Endodermal cell (in vitro differentiated cells): ENCODE data around the gene SCAI. TPM values are rescaled to one million over a fixed set of nuclear protein-coding genes. Genes with fewer than 3 reads are reported as not detected.
"Not testable (repeated sequence)": the region's sequence is repeated elsewhere in the genome, so short reads cannot be mapped to it uniquely, and the experiment has no call there.

Experiments
- DNase-seq: peaks from one replicate; pipeline ENCODE4 v3.0.0-alpha.2; 2017
- H3K27ac ChIP-seq: 2 replicates; pipeline ENCODE4 v1.5.1; 2013; ENCODE audit warnings: mild to moderate bottlenecking, low read depth, low read length, moderate library complexity
- H3K27me3 ChIP-seq: 2 replicates; pipeline ENCODE4 v1.6.1; 2013; ENCODE audit warnings: mild to moderate bottlenecking, low read length, moderate library complexity; ENCODE audit not compliant: insufficient read depth, control insufficient read depth, poor library complexity, severe bottlenecking
- H3K36me3 ChIP-seq: 2 replicates; pipeline ENCODE4 v1.7.0; 2013; ENCODE audit warnings: mild to moderate bottlenecking, low read length, moderate library complexity; ENCODE audit not compliant: control insufficient read depth, insufficient read depth
- H3K4me1 ChIP-seq: one replicate; pipeline ENCODE4 v1.7.0; 2013; ENCODE audit warnings: low read length; ENCODE audit not compliant: control insufficient read depth, insufficient read depth
- H3K4me3 ChIP-seq: 2 replicates; pipeline ENCODE4 v1.5.1; 2013; ENCODE audit warnings: mild to moderate bottlenecking, low read length, moderate library complexity
- H3K9ac ChIP-seq: 2 replicates; pipeline ENCODE4 v1.6.1; 2013; ENCODE audit warnings: mild to moderate bottlenecking, low read length, moderate library complexity; ENCODE audit not compliant: poor library complexity, severe bottlenecking; ENCODE audit errors: extremely low read depth
- H3K9me3 ChIP-seq: 2 replicates; pipeline ENCODE4 v1.6.1; 2013; ENCODE audit warnings: mild to moderate bottlenecking, low read length, moderate library complexity; ENCODE audit not compliant: control insufficient read depth
- H3K27ac Mint-ChIP-seq: 2 replicates; pipeline ENCODE4 v1.8.0; 2020; ENCODE audit warnings: mixed read lengths
- H3K27me3 Mint-ChIP-seq: 2 replicates; pipeline ENCODE4 v1.8.0; 2021; ENCODE audit warnings: mild to moderate bottlenecking, mixed read lengths; ENCODE audit not compliant: insufficient read depth
- H3K36me3 Mint-ChIP-seq: 2 replicates; pipeline ENCODE4 v1.8.0; 2020; ENCODE audit warnings: low read depth, mixed read lengths
- H3K4me1 Mint-ChIP-seq: 2 replicates; pipeline ENCODE4 v1.8.0; 2020; ENCODE audit warnings: mixed read lengths
- H3K4me3 Mint-ChIP-seq: 2 replicates; pipeline ENCODE4 v1.8.0; 2020; ENCODE audit warnings: mild to moderate bottlenecking, moderate library complexity, mixed read lengths
- H3K9me3 Mint-ChIP-seq: 2 replicates; pipeline ENCODE4 v1.8.0; 2020; ENCODE audit warnings: mild to moderate bottlenecking, mixed read lengths
- WGBS, 2 experiments: methylation state at CpG; one replicate each; pipeline versions ENCODE4 v1.1.5 to v1.1.7; 2013; ENCODE audit warnings: missing lambda C conversion rate in 2 of 2, mixed read lengths in 1 of 2; ENCODE audit not compliant: insufficient coverage in 1 of 2, insufficient read length in 1 of 2; 5-methylcytosine and 5-hydroxymethylcytosine counted together
- total RNA-seq, 2 donors: library from RNA; stranded (reverse); fragmentation: NEBNext Ultra II Directional in 1 of 2; extraction: Animal tissue kit (Norgen Biotek cat#: 25700) in 1 of 2; gene quantifications; 2 replicates in 1 of 2; 3 replicates in 1 of 2; pipeline ENCODE4 v1.2.1, GENCODE V29; 2021
- TF ChIP-seq, protein P1 (sequence below): fragments of 200-600 bp; sonication (generic); conservative IDR thresholded peaks from 2 replicates; pipeline ENCODE4 v1.5.0; 2021; ENCODE audit warnings: antibody characterized with exemption, mild to moderate bottlenecking

The SCAI gene
- total RNA-seq, 2 donors from 2014 or later, result 22.9 to 34.7 TPM

- H3K9me3 ChIP-seq, result no peaks in the 10 kb centered on the region
- H3K27me3 ChIP-seq, result no peaks in the 10 kb centered on the region
- peaks cover 6% of the 10 kb centered on the region for H3K4me1 ChIP-seq
- WGBS, 2 experiments, result 92 to 94% methylated on average over 2 of the region's 2 CpGs
- Mint-ChIP-seq H3K36me3 (peaks cover 37% of the 10 kb centered on the region), H3K9me3 (no peaks in the 10 kb centered on the region), H3K4me1 (peaks cover 19% of the 10 kb centered on the region), H3K27ac (no peak overlapping the region), H3K4me3 (no peak overlapping the region), H3K27me3 (no peaks in the 10 kb centered on the region)
- TF ChIP-seq, protein P1, sequence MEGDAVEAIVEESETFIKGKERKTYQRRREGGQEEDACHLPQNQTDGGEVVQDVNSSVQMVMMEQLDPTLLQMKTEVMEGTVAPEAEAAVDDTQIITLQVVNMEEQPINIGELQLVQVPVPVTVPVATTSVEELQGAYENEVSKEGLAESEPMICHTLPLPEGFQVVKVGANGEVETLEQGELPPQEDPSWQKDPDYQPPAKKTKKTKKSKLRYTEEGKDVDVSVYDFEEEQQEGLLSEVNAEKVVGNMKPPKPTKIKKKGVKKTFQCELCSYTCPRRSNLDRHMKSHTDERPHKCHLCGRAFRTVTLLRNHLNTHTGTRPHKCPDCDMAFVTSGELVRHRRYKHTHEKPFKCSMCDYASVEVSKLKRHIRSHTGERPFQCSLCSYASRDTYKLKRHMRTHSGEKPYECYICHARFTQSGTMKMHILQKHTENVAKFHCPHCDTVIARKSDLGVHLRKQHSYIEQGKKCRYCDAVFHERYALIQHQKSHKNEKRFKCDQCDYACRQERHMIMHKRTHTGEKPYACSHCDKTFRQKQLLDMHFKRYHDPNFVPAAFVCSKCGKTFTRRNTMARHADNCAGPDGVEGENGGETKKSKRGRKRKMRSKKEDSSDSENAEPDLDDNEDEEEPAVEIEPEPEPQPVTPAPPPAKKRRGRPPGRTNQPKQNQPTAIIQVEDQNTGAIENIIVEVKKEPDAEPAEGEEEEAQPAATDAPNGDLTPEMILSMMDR, result no peak
- H3K9ac ChIP-seq, result no peak overlapping the region
- H3K36me3 ChIP-seq, result peaks cover 21% of the 10 kb centered on the region
- H3K27ac ChIP-seq, result no peak overlapping the region
- no peak for DNase-seq
- H3K4me3 ChIP-seq, result no peak overlapping the region
Observed at GRCh38 chr9:124972241-124972770, 171.0 kb downstream of the SCAI start.

DNA sequence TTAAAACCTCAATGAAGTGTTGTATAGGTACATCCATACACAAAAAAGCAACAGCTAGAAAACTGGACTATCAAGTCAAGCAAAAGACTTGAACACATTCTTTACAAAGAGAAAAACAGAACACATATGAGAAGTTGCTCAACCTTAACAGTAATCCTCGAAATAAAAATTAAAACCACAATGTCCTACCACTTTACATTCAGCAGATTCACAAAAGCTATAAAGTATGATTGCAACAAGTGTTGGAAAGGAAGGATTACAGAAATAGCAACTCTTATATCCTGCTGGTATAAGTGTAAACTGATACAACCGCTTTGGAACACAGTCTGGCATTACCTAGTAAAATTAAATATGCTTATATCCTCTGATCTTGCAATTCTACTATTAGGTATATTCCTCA lies 173.9 kb downstream of the SCAI start:
- Mint-ChIP-seq H3K27ac (no peak overlapping the region), H3K36me3 (peaks cover 36% of the 10 kb centered on the region), H3K4me1 (peaks cover under 1% of the 10 kb centered on the region), H3K9me3 (no peaks in the 10 kb centered on the region), H3K4me3 (no peak overlapping the region), H3K27me3 (no peaks in the 10 kb centered on the region)
- no peak for DNase-seq
- Histone ChIP-seq H3K9ac (no peak overlapping the region), H3K27me3 (no peaks in the 10 kb centered on the region), H3K4me1 (no peaks in the 10 kb centered on the region), H3K9me3 (no peaks in the 10 kb centered on the region), H3K27ac (no peak overlapping the region), H3K4me3 (no peak overlapping the region), H3K36me3 (peaks cover 21% of the 10 kb centered on the region)
- TF ChIP-seq, protein P1, result no peak
- 83 to 96% methylated on average over 1 to 2 of the region's 2 CpGs for WGBS, 2 experiments

GRCh38 chr9:124968238-124968637 lies 175.1 kb downstream of the SCAI start:
- Histone ChIP-seq H3K9ac (no peak overlapping the region), H3K4me3 (no peak overlapping the region), H3K27ac (no peak overlapping the region), H3K9me3 (no peaks in the 10 kb centered on the region), H3K4me1 (no peaks in the 10 kb centered on the region), H3K27me3 (no peaks in the 10 kb centered on the region), H3K36me3 (peaks cover 11% of the 10 kb centered on the region)
- TF ChIP-seq, protein P1, result no peak
- H3K9me3 Mint-ChIP-seq, result no peaks in the 10 kb centered on the region
- no peaks in the 10 kb centered on the region for H3K4me1 Mint-ChIP-seq
- peaks cover 32% of the 10 kb centered on the region for H3K36me3 Mint-ChIP-seq
- H3K27me3 Mint-ChIP-seq, result no peaks in the 10 kb centered on the region
- DNase-seq, result no peak
- H3K27ac Mint-ChIP-seq, result no peak overlapping the region
- no peak overlapping the region for H3K4me3 Mint-ChIP-seq
- WGBS, 2 experiments, result 91 to 93% methylated on average over 9 of the region's 9 CpGs

GRCh38 chr9:124965775-124966568 lies 177.4 kb downstream of the SCAI start:
- H3K27ac Mint-ChIP-seq, H3K4me3 ChIP-seq, H3K27ac ChIP-seq, H3K4me1 ChIP-seq, H3K4me3 Mint-ChIP-seq, H3K9me3 ChIP-seq, H3K36me3 ChIP-seq, H3K27me3 ChIP-seq, H3K9me3 Mint-ChIP-seq, H3K27me3 Mint-ChIP-seq, DNase-seq, H3K4me1 Mint-ChIP-seq, H3K9ac ChIP-seq: not testable (repeated sequence)
- 100% methylated on average over 1 to 4 of the region's 5 CpGs for WGBS, 2 experiments
- peaks cover 22% of the 10 kb centered on the region for H3K36me3 Mint-ChIP-seq
